GM19099 (cell line): ENCODE results near the gene PAEP.

Experiments
- POLR2A ChIP-seq: IDR thresholded peaks from 3 replicates; pipeline ENCODE4 v1.6.1; 2011; ENCODE audit warnings: low read depth; ENCODE audit not compliant: insufficient read length; ENCODE audit errors: extremely low read depth

The PAEP gene

GRCh38 chr9:135612981-135613910 lies 51.7 kb downstream of the PAEP start:
- no peak for TF ChIP-seq POLR2A

DNA sequence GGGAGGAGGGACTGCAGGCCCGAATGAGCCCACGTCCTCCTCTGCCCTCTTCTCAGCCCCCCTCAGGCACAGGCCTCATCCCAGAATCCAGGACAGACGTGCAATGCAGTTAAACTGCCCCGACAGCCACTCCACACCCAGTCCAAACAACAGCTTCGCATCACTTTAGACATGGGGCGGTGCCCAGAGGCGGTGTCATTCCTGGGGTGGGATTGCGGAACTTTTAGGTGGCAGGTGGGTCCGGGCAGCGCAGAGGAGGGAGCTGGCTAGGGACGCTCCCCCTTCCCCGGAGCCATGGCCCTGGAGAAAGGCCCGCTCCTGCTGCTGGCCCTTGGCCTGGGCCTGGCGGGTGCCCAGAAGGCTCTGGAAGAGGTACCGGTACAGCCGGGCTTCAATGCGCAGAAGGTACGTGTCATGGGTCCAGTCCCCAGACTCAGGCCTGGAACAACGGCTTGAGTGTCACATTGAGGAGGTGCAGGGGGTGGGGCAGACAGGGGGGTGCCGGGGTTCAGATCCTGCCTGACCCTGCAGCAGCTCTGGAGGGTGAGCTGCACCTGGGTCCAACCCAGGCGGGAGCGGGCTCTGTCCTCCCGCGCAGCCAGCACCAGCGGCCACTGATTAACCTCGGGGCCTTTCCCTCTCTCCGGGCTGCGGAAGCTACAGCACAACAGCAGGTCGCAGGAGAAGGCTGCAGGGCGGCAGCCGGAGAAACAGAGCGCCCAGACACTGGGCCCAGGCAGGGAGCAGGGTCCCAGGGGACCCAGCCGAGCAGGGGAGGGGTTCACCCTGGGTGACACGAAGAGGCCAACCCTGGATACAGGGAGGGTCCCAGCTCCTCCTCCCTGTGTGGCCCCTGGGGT lies 52.6 kb downstream of the PAEP start:
- no peak for TF ChIP-seq POLR2A

GRCh38 chr9:135614821-135615665 lies 53.5 kb downstream of the PAEP start:
- no peak for TF ChIP-seq POLR2A

DNA sequence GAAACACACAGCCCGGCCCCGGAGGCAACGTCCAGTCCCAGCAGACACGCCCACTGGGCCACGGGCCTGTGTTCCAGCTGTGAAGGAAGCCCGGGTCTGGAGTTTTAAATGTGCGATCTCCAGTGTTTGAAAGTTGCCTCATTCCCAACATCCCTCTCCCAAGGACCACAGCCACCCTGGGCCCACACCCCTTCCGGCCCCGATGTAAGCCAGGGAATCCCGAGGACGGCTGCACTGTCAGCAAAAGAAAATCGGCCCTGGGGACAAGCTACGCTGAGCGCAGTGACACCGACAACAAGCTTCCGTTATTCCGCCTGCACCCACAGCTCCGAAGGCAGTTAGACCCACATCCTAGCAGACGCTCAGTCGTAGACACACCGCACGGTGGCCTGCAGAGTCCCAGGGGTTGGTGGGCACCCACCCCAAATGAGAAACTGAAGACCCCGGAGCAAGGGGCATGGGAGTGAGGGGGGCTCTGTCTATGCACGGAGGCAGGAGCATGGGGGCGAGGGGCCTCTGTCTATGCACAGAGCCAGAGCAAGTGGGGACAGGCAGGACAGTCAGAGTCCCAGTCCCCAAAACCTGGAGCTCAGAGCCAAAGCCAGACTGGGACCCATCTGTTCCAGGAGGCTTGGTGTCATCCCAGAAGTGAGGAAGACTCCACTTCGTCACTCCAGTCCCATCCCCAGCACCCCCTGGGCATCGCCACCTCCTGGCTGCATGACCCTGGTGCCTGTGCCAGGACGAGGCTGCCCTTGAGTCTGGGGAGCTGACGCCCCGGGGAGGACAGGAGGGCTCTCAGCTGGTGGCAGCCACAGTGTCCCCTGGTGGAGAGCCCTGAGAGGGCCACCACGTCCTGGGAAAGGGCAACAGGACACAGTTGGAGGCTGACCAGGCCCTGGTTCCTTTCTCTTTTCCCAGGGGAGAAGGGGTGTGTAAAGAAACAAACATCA lies 54.4 kb downstream of the PAEP start:
- TF ChIP-seq POLR2A: no peak
